HEK293 (cell line): Measurements from ENCODE around the gene KRTAP12-1.

Experiments used
- CTCF ChIA-PET: fragments of 350-600 bp; formaldehyde crosslinking; extraction: SDS; loops from one replicate; lab custom pipeline; 2021; ENCODE audit warnings: antibody characterized with exemption; lab: Yijun Ruan, JAX
- POLR2A ChIA-PET: fragments of 300-600 bp; formaldehyde crosslinking; extraction: SDS; loops from one replicate; lab custom pipeline; 2020; ENCODE audit warnings: antibody characterized with exemption, inconsistent platforms; lab: Yijun Ruan, JAX
- H3K27ac ChIP-seq: fragments of 200-500 bp; sonication (Bioruptor generic); 2 replicates; pipeline ENCODE4 v1.5.1; 2014; ENCODE audit warnings: low read depth, low read length, control low read depth, inconsistent platforms; ENCODE audit errors: extremely low read depth
- H3K36me3 ChIP-seq, 2 experiments: fragments of 200-500 bp in 1 of 2; sonication (Bioruptor generic) in 1 of 2; 1 replicate in 1 of 2; 2 replicates in 1 of 2; pipeline ENCODE4 v1.5.1; 2014 to 2017; ENCODE audit warnings: inconsistent platforms in 2 of 2, low read length in 2 of 2; ENCODE audit not compliant: control insufficient read depth in 2 of 2, insufficient read depth in 1 of 2
- H3K4me1 ChIP-seq: fragments of 200-500 bp; sonication (Bioruptor generic); 2 replicates; pipeline ENCODE4 v1.5.1; 2014; ENCODE audit warnings: mild to moderate bottlenecking, low read length, inconsistent platforms; ENCODE audit not compliant: control insufficient read depth, insufficient read depth
- H3K4me3 ChIP-seq: 2 replicates; pipeline ENCODE4 v1.5.1; 2011; ENCODE audit warnings: low read depth, mild to moderate bottlenecking, control low read depth, low read length, moderate library complexity
- H3K9me3 ChIP-seq: fragments of 200-500 bp; sonication (Bioruptor generic); 2 replicates; pipeline ENCODE4 v1.5.1; 2014; ENCODE audit warnings: low read depth, low read length, inconsistent platforms; ENCODE audit not compliant: control insufficient read depth, insufficient read depth
- EGR2 ChIP-seq: fragments of 450-650 bp; formaldehyde crosslinking; IDR thresholded peaks from 2 replicates; pipeline ENCODE4 v1.5.1; 2016; ENCODE audit warnings: low read depth, missing biosample characterization, missing genetic modification characterization
- HOXC10 ChIP-seq: sonication (generic); formaldehyde crosslinking; IDR thresholded peaks from 2 replicates; pipeline ENCODE4 v1.8.1; 2023; ENCODE audit warnings: mild to moderate bottlenecking, missing genetic modification reagents
- WT1 ChIP-seq: fragments of 450-650 bp; formaldehyde crosslinking; IDR thresholded peaks from 2 replicates; pipeline ENCODE4 v1.5.1; 2016; ENCODE audit warnings: missing biosample characterization, missing genetic modification characterization
- ZBTB7A ChIP-seq: fragments of 450-650 bp; formaldehyde crosslinking; IDR thresholded peaks from 2 replicates; pipeline ENCODE4 v1.5.1; 2016; ENCODE audit warnings: low read depth, missing biosample characterization, missing genetic modification characterization
- ZNF157 ChIP-seq: fragments of 450-650 bp; formaldehyde crosslinking; IDR thresholded peaks from 2 replicates; pipeline ENCODE4 v1.5.1; 2016; ENCODE audit warnings: missing biosample characterization, missing genetic modification characterization
- ZNF169 ChIP-seq: fragments of 450-650 bp; formaldehyde crosslinking; IDR thresholded peaks from 2 replicates; pipeline ENCODE4 v1.5.1; 2016; ENCODE audit warnings: missing biosample characterization, missing genetic modification characterization
- ZNF473 ChIP-seq: fragments of 450-650 bp; formaldehyde crosslinking; IDR thresholded peaks from 2 replicates; pipeline ENCODE4 v1.5.1; 2017; ENCODE audit warnings: missing biosample characterization, missing genetic modification characterization
- ZNF530 ChIP-seq: fragments of 450-650 bp; formaldehyde crosslinking; IDR thresholded peaks from 2 replicates; pipeline ENCODE4 v1.5.1; 2016; ENCODE audit warnings: low read depth, missing biosample characterization, missing genetic modification characterization
- ZNF610 ChIP-seq: fragments of 450-650 bp; formaldehyde crosslinking; IDR thresholded peaks from 2 replicates; pipeline ENCODE4 v1.5.1; 2016; ENCODE audit warnings: missing biosample characterization, missing genetic modification characterization, borderline replicate concordance
- TF ChIP-seq, protein P1 (sequence below): fragments of 450-650 bp; IDR thresholded peaks from 2 replicates; pipeline ENCODE4 v1.5.1; 2018; ENCODE audit warnings: missing biosample characterization, mild to moderate bottlenecking, missing genetic modification characterization
- TF ChIP-seq, protein P2 (sequence below): fragments of 450-650 bp; formaldehyde crosslinking; IDR thresholded peaks from 2 replicates; pipeline ENCODE4 v1.5.1; 2016; ENCODE audit warnings: missing biosample characterization, missing genetic modification characterization
- TF ChIP-seq, protein P3 (sequence below): fragments of 450-650 bp; formaldehyde crosslinking; IDR thresholded peaks from 2 replicates; pipeline ENCODE4 v1.5.1; 2016; ENCODE audit warnings: missing biosample characterization, missing genetic modification characterization, borderline replicate concordance
- TF ChIP-seq, protein P4 (sequence below): fragments of 450-650 bp; formaldehyde crosslinking; IDR thresholded peaks from 2 replicates; pipeline ENCODE4 v1.5.1; 2016; ENCODE audit warnings: missing biosample characterization, missing genetic modification characterization
- TF ChIP-seq, protein P5 (sequence below): fragments of 450-650 bp; formaldehyde crosslinking; IDR thresholded peaks from 2 replicates; pipeline ENCODE4 v1.5.1; 2016; ENCODE audit warnings: missing biosample characterization, missing genetic modification characterization
- TF ChIP-seq, protein P6 (sequence below): fragments of 450-650 bp; formaldehyde crosslinking; IDR thresholded peaks from 2 replicates; pipeline ENCODE4 v1.5.0; 2017; ENCODE audit warnings: missing biosample characterization, missing genetic modification characterization, borderline replicate concordance
- TF ChIP-seq, protein P7 (sequence below): fragments of 450-650 bp; formaldehyde crosslinking; IDR thresholded peaks from 2 replicates; pipeline ENCODE4 v1.5.1; 2016; ENCODE audit warnings: missing biosample characterization, missing genetic modification characterization

KRTAP12-1 gene

DNA sequence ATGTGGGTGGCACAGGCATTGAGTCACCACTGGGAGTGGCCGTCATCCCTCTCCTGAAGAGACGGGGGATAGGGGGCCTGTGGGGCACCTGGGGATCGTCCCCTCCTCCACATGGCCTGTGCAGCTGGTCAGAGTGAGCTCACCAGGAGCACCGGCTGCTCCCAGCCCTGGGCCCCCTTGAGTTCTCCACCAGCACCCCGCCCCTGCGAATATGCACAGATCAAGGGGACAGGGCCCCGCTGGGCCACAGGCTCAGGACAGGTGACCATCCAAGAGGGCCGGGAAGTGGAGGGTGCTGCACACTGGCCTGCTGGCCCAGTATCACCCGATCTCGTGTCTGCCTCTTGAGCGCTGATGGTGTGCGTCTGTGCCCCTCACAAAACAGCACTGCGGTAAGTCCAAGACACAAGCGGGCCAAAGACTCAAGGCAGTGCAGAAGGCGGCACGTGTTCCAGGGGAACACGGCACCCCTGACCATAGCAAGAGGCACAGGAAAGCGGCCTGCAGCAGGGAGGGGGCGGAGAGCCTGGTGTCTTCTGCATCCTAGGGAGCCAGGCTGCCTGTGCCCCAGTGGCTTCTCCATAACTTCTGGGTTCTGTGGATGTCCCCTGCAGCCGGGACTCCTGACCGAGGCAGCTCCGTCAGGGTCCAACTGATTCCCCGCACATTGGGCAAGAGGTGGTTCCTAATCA, 47.5 kb upstream of the KRTAP12-1 start:
- POLR2A ChIA-PET = no interaction called here
- TF ChIP-seq ZNF473 (tag by site-specific recombination) (no peak), ZBTB7A (tag by site-specific recombination) (no peak), WT1 (tag by site-specific recombination) (no peak), HOXC10 (CRISPR knock-in tag) (no peak), ZNF610 (tag by site-specific recombination) (no peak), ZNF530 (tag by site-specific recombination) (no peak), ZNF157 (tag by site-specific recombination) (no peak), EGR2 (tag by site-specific recombination) (no peak), ZNF169 (tag by site-specific recombination) (no peak)
- TF ChIP-seq, protein P1, sequence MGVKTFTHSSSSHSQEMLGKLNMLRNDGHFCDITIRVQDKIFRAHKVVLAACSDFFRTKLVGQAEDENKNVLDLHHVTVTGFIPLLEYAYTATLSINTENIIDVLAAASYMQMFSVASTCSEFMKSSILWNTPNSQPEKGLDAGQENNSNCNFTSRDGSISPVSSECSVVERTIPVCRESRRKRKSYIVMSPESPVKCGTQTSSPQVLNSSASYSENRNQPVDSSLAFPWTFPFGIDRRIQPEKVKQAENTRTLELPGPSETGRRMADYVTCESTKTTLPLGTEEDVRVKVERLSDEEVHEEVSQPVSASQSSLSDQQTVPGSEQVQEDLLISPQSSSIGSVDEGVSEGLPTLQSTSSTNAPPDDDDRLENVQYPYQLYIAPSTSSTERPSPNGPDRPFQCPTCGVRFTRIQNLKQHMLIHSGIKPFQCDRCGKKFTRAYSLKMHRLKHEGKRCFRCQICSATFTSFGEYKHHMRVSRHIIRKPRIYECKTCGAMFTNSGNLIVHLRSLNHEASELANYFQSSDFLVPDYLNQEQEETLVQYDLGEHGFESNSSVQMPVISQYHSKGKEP = no peak
- TF ChIP-seq, protein P2, sequence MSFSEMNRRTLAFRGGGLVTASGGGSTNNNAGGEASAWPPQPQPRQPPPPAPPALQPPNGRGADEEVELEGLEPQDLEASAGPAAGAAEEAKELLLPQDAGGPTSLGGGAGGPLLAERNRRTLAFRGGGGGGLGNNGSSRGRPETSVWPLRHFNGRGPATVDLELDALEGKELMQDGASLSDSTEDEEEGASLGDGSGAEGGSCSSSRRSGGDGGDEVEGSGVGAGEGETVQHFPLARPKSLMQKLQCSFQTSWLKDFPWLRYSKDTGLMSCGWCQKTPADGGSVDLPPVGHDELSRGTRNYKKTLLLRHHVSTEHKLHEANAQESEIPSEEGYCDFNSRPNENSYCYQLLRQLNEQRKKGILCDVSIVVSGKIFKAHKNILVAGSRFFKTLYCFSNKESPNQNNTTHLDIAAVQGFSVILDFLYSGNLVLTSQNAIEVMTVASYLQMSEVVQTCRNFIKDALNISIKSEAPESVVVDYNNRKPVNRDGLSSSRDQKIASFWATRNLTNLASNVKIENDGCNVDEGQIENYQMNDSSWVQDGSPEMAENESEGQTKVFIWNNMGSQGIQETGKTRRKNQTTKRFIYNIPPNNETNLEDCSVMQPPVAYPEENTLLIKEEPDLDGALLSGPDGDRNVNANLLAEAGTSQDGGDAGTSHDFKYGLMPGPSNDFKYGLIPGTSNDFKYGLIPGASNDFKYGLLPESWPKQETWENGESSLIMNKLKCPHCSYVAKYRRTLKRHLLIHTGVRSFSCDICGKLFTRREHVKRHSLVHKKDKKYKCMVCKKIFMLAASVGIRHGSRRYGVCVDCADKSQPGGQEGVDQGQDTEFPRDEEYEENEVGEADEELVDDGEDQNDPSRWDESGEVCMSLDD (tag by site-specific recombination) = no peak
- TF ChIP-seq, protein P3, sequence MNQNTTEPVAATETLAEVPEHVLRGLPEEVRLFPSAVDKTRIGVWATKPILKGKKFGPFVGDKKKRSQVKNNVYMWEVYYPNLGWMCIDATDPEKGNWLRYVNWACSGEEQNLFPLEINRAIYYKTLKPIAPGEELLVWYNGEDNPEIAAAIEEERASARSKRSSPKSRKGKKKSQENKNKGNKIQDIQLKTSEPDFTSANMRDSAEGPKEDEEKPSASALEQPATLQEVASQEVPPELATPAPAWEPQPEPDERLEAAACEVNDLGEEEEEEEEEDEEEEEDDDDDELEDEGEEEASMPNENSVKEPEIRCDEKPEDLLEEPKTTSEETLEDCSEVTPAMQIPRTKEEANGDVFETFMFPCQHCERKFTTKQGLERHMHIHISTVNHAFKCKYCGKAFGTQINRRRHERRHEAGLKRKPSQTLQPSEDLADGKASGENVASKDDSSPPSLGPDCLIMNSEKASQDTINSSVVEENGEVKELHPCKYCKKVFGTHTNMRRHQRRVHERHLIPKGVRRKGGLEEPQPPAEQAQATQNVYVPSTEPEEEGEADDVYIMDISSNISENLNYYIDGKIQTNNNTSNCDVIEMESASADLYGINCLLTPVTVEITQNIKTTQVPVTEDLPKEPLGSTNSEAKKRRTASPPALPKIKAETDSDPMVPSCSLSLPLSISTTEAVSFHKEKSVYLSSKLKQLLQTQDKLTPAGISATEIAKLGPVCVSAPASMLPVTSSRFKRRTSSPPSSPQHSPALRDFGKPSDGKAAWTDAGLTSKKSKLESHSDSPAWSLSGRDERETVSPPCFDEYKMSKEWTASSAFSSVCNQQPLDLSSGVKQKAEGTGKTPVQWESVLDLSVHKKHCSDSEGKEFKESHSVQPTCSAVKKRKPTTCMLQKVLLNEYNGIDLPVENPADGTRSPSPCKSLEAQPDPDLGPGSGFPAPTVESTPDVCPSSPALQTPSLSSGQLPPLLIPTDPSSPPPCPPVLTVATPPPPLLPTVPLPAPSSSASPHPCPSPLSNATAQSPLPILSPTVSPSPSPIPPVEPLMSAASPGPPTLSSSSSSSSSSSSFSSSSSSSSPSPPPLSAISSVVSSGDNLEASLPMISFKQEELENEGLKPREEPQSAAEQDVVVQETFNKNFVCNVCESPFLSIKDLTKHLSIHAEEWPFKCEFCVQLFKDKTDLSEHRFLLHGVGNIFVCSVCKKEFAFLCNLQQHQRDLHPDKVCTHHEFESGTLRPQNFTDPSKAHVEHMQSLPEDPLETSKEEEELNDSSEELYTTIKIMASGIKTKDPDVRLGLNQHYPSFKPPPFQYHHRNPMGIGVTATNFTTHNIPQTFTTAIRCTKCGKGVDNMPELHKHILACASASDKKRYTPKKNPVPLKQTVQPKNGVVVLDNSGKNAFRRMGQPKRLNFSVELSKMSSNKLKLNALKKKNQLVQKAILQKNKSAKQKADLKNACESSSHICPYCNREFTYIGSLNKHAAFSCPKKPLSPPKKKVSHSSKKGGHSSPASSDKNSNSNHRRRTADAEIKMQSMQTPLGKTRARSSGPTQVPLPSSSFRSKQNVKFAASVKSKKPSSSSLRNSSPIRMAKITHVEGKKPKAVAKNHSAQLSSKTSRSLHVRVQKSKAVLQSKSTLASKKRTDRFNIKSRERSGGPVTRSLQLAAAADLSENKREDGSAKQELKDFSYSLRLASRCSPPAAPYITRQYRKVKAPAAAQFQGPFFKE (tag by site-specific recombination) = no peak
- TF ChIP-seq, protein P4, sequence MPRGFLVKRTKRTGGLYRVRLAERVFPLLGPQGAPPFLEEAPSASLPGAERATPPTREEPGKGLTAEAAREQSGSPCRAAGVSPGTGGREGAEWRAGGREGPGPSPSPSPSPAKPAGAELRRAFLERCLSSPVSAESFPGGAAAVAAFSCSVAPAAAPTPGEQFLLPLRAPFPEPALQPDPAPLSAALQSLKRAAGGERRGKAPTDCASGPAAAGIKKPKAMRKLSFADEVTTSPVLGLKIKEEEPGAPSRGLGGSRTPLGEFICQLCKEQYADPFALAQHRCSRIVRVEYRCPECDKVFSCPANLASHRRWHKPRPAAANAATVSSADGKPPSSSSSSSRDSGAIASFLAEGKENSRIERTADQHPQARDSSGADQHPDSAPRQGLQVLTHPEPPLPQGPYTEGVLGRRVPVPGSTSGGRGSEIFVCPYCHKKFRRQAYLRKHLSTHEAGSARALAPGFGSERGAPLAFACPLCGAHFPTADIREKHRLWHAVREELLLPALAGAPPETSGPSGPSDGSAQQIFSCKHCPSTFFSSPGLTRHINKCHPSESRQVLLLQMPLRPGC (tag by site-specific recombination) = no peak
- TF ChIP-seq, protein P5, sequence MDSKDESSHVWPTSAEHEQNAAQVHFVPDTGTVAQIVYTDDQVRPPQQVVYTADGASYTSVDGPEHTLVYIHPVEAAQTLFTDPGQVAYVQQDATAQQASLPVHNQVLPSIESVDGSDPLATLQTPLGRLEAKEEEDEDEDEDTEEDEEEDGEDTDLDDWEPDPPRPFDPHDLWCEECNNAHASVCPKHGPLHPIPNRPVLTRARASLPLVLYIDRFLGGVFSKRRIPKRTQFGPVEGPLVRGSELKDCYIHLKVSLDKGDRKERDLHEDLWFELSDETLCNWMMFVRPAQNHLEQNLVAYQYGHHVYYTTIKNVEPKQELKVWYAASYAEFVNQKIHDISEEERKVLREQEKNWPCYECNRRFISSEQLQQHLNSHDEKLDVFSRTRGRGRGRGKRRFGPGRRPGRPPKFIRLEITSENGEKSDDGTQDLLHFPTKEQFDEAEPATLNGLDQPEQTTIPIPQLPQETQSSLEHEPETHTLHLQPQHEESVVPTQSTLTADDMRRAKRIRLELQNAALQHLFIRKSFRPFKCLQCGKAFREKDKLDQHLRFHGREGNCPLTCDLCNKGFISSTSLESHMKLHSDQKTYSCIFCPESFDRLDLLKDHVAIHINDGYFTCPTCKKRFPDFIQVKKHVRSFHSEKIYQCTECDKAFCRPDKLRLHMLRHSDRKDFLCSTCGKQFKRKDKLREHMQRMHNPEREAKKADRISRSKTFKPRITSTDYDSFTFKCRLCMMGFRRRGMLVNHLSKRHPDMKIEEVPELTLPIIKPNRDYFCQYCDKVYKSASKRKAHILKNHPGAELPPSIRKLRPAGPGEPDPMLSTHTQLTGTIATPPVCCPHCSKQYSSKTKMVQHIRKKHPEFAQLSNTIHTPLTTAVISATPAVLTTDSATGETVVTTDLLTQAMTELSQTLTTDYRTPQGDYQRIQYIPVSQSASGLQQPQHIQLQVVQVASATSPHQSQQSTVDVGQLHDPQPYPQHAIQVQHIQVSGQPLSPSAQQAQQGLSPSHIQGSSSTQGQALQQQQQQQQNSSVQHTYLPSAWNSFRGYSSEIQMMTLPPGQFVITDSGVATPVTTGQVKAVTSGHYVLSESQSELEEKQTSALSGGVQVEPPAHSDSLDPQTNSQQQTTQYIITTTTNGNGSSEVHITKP (tag by site-specific recombination) = no peak
- TF ChIP-seq, protein P6, sequence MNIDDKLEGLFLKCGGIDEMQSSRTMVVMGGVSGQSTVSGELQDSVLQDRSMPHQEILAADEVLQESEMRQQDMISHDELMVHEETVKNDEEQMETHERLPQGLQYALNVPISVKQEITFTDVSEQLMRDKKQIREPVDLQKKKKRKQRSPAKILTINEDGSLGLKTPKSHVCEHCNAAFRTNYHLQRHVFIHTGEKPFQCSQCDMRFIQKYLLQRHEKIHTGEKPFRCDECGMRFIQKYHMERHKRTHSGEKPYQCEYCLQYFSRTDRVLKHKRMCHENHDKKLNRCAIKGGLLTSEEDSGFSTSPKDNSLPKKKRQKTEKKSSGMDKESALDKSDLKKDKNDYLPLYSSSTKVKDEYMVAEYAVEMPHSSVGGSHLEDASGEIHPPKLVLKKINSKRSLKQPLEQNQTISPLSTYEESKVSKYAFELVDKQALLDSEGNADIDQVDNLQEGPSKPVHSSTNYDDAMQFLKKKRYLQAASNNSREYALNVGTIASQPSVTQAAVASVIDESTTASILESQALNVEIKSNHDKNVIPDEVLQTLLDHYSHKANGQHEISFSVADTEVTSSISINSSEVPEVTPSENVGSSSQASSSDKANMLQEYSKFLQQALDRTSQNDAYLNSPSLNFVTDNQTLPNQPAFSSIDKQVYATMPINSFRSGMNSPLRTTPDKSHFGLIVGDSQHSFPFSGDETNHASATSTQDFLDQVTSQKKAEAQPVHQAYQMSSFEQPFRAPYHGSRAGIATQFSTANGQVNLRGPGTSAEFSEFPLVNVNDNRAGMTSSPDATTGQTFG (tag by site-specific recombination) = no peak
- TF ChIP-seq, protein P7, sequence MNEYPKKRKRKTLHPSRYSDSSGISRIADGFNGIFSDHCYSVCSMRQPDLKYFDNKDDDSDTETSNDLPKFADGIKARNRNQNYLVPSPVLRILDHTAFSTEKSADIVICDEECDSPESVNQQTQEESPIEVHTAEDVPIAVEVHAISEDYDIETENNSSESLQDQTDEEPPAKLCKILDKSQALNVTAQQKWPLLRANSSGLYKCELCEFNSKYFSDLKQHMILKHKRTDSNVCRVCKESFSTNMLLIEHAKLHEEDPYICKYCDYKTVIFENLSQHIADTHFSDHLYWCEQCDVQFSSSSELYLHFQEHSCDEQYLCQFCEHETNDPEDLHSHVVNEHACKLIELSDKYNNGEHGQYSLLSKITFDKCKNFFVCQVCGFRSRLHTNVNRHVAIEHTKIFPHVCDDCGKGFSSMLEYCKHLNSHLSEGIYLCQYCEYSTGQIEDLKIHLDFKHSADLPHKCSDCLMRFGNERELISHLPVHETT (tag by site-specific recombination) = no peak
- Histone ChIP-seq H3K27ac (no peak overlapping the region), H3K4me3 (no peak overlapping the region), H3K9me3 (no peaks in the 10 kb centered on the region), H3K36me3 (no peaks in the 10 kb centered on the region), H3K4me1 (no peaks in the 10 kb centered on the region)
- CTCF ChIA-PET = no interaction called here
